ENCODE data around the gene OTOP3.

The OTOP3 gene

GRCh38 chr17:74987909-74988711 lies 52.4 kb downstream of the OTOP3 start:
- DNase-seq: no peak

GRCh38 chr17:74990581-74991105 lies 54.9 kb downstream of the OTOP3 start:
- no peak for DNase-seq

GRCh38 chr17:74992223-74992622 lies 56.5 kb downstream of the OTOP3 start:
- DNase-seq: no peak

- DNase-seq: no peak
Observed at GRCh38 chr17:74994440-74994839, 58.7 kb downstream of the OTOP3 start.

GRCh38 chr17:74995847-74996246 lies 60.1 kb downstream of the OTOP3 start:
- DNase-seq: no peak

GRCh38 chr17:74998783-74999182 lies 63.1 kb downstream of the OTOP3 start:
- no peak for DNase-seq

- no peak for DNase-seq
Observed at GRCh38 chr17:74999523-74999922, 63.8 kb downstream of the OTOP3 start.

Measured in DMS 273 treated with DMSO at 0.1 percent for 48 hours (cell line).